ENCODE measurements around the gene NAAA. TPM values are rescaled to one million over a fixed set of nuclear protein-coding genes. Genes with fewer than 3 reads are reported as not detected.

The NAAA gene
- total and polyA plus RNA-seq, 4 donors, result 8.1 to 47.3 (median 29.7) TPM

DNA sequence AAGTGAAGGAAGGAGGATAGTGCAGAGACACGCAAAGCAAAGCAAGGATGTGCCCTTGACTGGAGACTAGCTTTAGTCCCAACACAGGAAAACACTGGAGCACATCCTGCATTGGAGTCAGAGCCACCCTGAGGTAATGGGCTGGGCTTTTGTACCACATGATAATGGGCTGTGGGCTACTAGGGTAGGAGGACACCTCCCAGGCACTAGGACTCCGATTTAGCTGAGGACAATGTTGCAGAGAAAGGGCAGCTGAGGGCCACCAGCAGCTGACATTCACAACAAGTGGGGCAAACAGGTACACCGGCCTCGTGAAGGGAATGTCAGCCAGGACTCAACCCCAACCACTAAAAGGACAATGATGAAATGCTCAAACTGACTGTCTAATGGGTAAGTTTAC is 39.8 kb upstream of the NAAA start:
- DNase-seq (no peak), ATAC-seq (ENCODE audit: insufficient read depth, low FRiP score) (no peak)
- Histone ChIP-seq H3K9ac (ENCODE audit: insufficient read depth in 1 of 2, low read length in 2 of 2) (no peak overlapping the region), H3K4me3 (no peak overlapping the region), H3K36me3 (ENCODE audit: control insufficient read depth in 4 of 4, insufficient read depth in 4 of 4, low read length in 4 of 4) (peaks cover 17 to 38% (median 23%) of the 10 kb centered on the region in 4 donors), H3K9me3 (ENCODE audit: control insufficient read depth in 4 of 4, insufficient read depth in 3 of 4, low read length in 3 of 4) (no peaks in the 10 kb centered on the region), H3K27me3 (ENCODE audit: control insufficient read depth in 3 of 3, insufficient read depth in 3 of 3, low read length in 2 of 3) (no peaks in the 10 kb centered on the region), H3K4me1 (ENCODE audit: control insufficient read depth in 5 of 5, insufficient read depth in 5 of 5, low read length in 5 of 5) (peaks cover 0 to 5% (median 0%) of the 10 kb centered on the region in 5 donors), H3K27ac (ENCODE audit: low read depth in 1 of 2, low read length in 1 of 2) (no peak overlapping the region)
- 73 to 90% methylated on average over 4 of the region's 4 CpGs for WGBS, 2 donors
- TF ChIP-seq CTCF (IDR thresholded peaks at IDR 0.05; ENCODE audit: control extremely low read depth, extremely low read depth), result no peak

GRCh38 chr4:75976177-75976576 is 35.4 kb upstream of the NAAA start:
- Histone ChIP-seq H3K9me3 (ENCODE audit: control insufficient read depth in 4 of 4, insufficient read depth in 3 of 4, low read length in 3 of 4) (no peaks in the 10 kb centered on the region), H3K36me3 (ENCODE audit: control insufficient read depth in 4 of 4, insufficient read depth in 4 of 4, low read length in 4 of 4) (peaks cover 29 to 55% (median 42%) of the 10 kb centered on the region in 4 donors), H3K4me3 (no peak overlapping the region), H3K4me1 (ENCODE audit: control insufficient read depth in 5 of 5, insufficient read depth in 5 of 5, low read length in 5 of 5) (no peaks in the 10 kb centered on the region), H3K27ac (ENCODE audit: low read depth in 1 of 2, low read length in 1 of 2) (no peak overlapping the region), H3K27me3 (ENCODE audit: control insufficient read depth in 3 of 3, insufficient read depth in 3 of 3, low read length in 2 of 3) (no peaks in the 10 kb centered on the region), H3K9ac (ENCODE audit: insufficient read depth in 1 of 2, low read length in 2 of 2) (no peak overlapping the region)
- no peak for ATAC-seq (ENCODE audit: insufficient read depth, low FRiP score)
- DNase-seq, result no peak
- 98 to 99% methylated on average over 2 of the region's 2 CpGs for WGBS, 2 donors
- TF ChIP-seq CTCF (IDR thresholded peaks at IDR 0.05; ENCODE audit: control extremely low read depth, extremely low read depth), result no peak

- H3K4me3 ChIP-seq, result no peak overlapping the region
- H3K9me3 ChIP-seq (ENCODE audit: control insufficient read depth in 4 of 4, insufficient read depth in 3 of 4, low read length in 3 of 4), result no peaks in the 10 kb centered on the region
- H3K4me1 ChIP-seq (ENCODE audit: control insufficient read depth in 5 of 5, insufficient read depth in 5 of 5, low read length in 5 of 5), result no peaks in the 10 kb centered on the region
- TF ChIP-seq CTCF (IDR thresholded peaks at IDR 0.05; ENCODE audit: control extremely low read depth, extremely low read depth), result no peak
- no peaks in the 10 kb centered on the region for H3K27me3 ChIP-seq (ENCODE audit: control insufficient read depth in 3 of 3, insufficient read depth in 3 of 3, low read length in 2 of 3)
- H3K27ac ChIP-seq (ENCODE audit: low read depth in 1 of 2, low read length in 1 of 2), result no peak overlapping the region
- no peak for DNase-seq
- no peak for ATAC-seq (ENCODE audit: insufficient read depth, low FRiP score)
- no peak overlapping the region for H3K9ac ChIP-seq (ENCODE audit: insufficient read depth in 1 of 2, low read length in 2 of 2)
- peaks cover 32 to 61% (median 48%) of the 10 kb centered on the region in 4 donors for H3K36me3 ChIP-seq (ENCODE audit: control insufficient read depth in 4 of 4, insufficient read depth in 4 of 4, low read length in 4 of 4)
These were observed 33.0 kb upstream of the NAAA start for GRCh38 chr4:75973766-75974165.

GRCh38 chr4:75968084-75968483 is 27.3 kb upstream of the NAAA start:
- whole genome bisulfite sequencing, 2 donors, result 73 to 82% methylated on average over 3 of the region's 3 CpGs
- no peak for ATAC-seq (ENCODE audit: insufficient read depth, low FRiP score)

More at GRCh38 chr4:75968084-75968483, 27.3 kb upstream of the NAAA start:
- DNase-seq, result no peak
- H3K9ac ChIP-seq (ENCODE audit: insufficient read depth in 1 of 2, low read length in 2 of 2), result no peak overlapping the region
- no peak overlapping the region for H3K4me3 ChIP-seq
- peaks cover 0 to 3% (median 1%) of the 10 kb centered on the region in 4 donors for H3K9me3 ChIP-seq (ENCODE audit: control insufficient read depth in 4 of 4, insufficient read depth in 3 of 4, low read length in 3 of 4)
- peaks cover 29 to 71% (median 53%) of the 10 kb centered on the region in 4 donors for H3K36me3 ChIP-seq (ENCODE audit: control insufficient read depth in 4 of 4, insufficient read depth in 4 of 4, low read length in 4 of 4)
- no peaks in the 10 kb centered on the region for H3K27me3 ChIP-seq (ENCODE audit: control insufficient read depth in 3 of 3, insufficient read depth in 3 of 3, low read length in 2 of 3)
- no peak for TF ChIP-seq CTCF (IDR thresholded peaks at IDR 0.05; ENCODE audit: control extremely low read depth, extremely low read depth)
- H3K27ac ChIP-seq (ENCODE audit: low read depth in 1 of 2, low read length in 1 of 2), result no peak overlapping the region
- H3K4me1 ChIP-seq (ENCODE audit: control insufficient read depth in 5 of 5, insufficient read depth in 5 of 5, low read length in 5 of 5), result no peaks in the 10 kb centered on the region
